ENCODE measurements around the gene EDDM13.

EDDM13 gene

GRCh38 chr19:56310462-56310861 is 37.9 kb downstream of the EDDM13 start:
- H3K27ac ChIP-seq (ENCODE audit: low read depth, low read length), result no peak overlapping the region
- H3K4me3 ChIP-seq (ENCODE audit: low read length), result no peak overlapping the region
- peaks cover 20% of the 10 kb centered on the region; the same call in 1 of the 2 replicates for H3K36me3 ChIP-seq (ENCODE audit: insufficient read depth, low read length)
- WGBS, result 97% methylated on average over 7 of the region's 8 CpGs
- H3K9ac ChIP-seq (ENCODE audit: low read depth, low read length), result no peak overlapping the region
- peaks cover 2% of the 10 kb centered on the region; the same call in 1 of the 2 replicates for H3K9me3 ChIP-seq (ENCODE audit: insufficient read depth, low read depth, low read length)
- peaks cover 4% of the 10 kb centered on the region; the same call in 1 of the 2 replicates for H3K4me1 ChIP-seq (ENCODE audit: insufficient read depth, low read length)
- H3K27me3 ChIP-seq (ENCODE audit: insufficient read depth, low read length), result no peaks in the 10 kb centered on the region

- Histone ChIP-seq H3K27me3 (ENCODE audit: insufficient read depth, low read length) (no peaks in the 10 kb centered on the region), H3K36me3 (ENCODE audit: insufficient read depth, low read length) (peaks cover 20% of the 10 kb centered on the region; the same call in 1 of the 2 replicates), H3K9me3 (ENCODE audit: insufficient read depth, low read depth, low read length) (peaks cover 2% of the 10 kb centered on the region; the same call in 1 of the 2 replicates), H3K27ac (ENCODE audit: low read depth, low read length) (no peak overlapping the region), H3K4me1 (ENCODE audit: insufficient read depth, low read length) (peaks cover 4% of the 10 kb centered on the region; the same call in 1 of the 2 replicates), H3K9ac (ENCODE audit: low read depth, low read length) (no peak overlapping the region), H3K4me3 (ENCODE audit: low read length) (no peak overlapping the region)
- whole genome bisulfite sequencing, result 94% methylated on average over 4 of the region's 4 CpGs
These were observed 39.8 kb downstream of the EDDM13 start for GRCh38 chr19:56312342-56312741.

GRCh38 chr19:56312787-56313657 is 40.5 kb downstream of the EDDM13 start:
- Histone ChIP-seq H3K9me3 (ENCODE audit: insufficient read depth, low read depth, low read length) (peaks cover 2% of the 10 kb centered on the region; the same call in 1 of the 2 replicates), H3K27me3 (ENCODE audit: insufficient read depth, low read length) (no peaks in the 10 kb centered on the region), H3K27ac (ENCODE audit: low read depth, low read length) (no peak overlapping the region), H3K9ac (ENCODE audit: low read depth, low read length) (no peak overlapping the region), H3K36me3 (ENCODE audit: insufficient read depth, low read length) (peaks cover 16% of the 10 kb centered on the region; the same call in 1 of the 2 replicates), H3K4me1 (ENCODE audit: insufficient read depth, low read length) (peaks cover 4% of the 10 kb centered on the region; the same call in 1 of the 2 replicates), H3K4me3 (ENCODE audit: low read length) (peak overlapping the region; percentile 81)
- WGBS, result 91% methylated on average over 10 of the region's 10 CpGs

- H3K27ac ChIP-seq (ENCODE audit: low read depth, low read length), result peak overlapping the region; percentile 89
- no peaks in the 10 kb centered on the region for H3K27me3 ChIP-seq (ENCODE audit: insufficient read depth, low read length)
- peaks cover 4% of the 10 kb centered on the region; the same call in 1 of the 2 replicates for H3K4me1 ChIP-seq (ENCODE audit: insufficient read depth, low read length)
- peaks cover 2% of the 10 kb centered on the region; the same call in 1 of the 2 replicates for H3K9me3 ChIP-seq (ENCODE audit: insufficient read depth, low read depth, low read length)
- H3K4me3 ChIP-seq (ENCODE audit: low read length), result peak overlapping the region; percentile 81
- WGBS, result 3% methylated on average over 9 of the region's 9 CpGs
- H3K36me3 ChIP-seq (ENCODE audit: insufficient read depth, low read length), result peaks cover 16% of the 10 kb centered on the region; the same call in 1 of the 2 replicates
- H3K9ac ChIP-seq (ENCODE audit: low read depth, low read length), result peak overlapping the region; percentile 91
These were observed 41.5 kb downstream of the EDDM13 start for GRCh38 chr19:56314018-56314380.

GRCh38 chr19:56314381-56315076 is 42.0 kb downstream of the EDDM13 start, which contains the start of gene ZSCAN5A:
ZSCAN5A (minus strand) TSS chr19:56314839; CDS start chr19:56225046, 89,793 bp downstream.
- peak within 1 kb of the TSS; percentile 89 for H3K27ac ChIP-seq (ENCODE audit: low read depth, low read length)
- H3K9me3 ChIP-seq (ENCODE audit: insufficient read depth, low read depth, low read length), result peaks cover 2% of the 10 kb centered on the region; the same call in 1 of the 2 replicates
- H3K9ac ChIP-seq (ENCODE audit: low read depth, low read length), result peak within 1 kb of the TSS; percentile 91
- H3K4me3 ChIP-seq (ENCODE audit: low read length), result peak within 1 kb of the TSS; percentile 81
- under 1% methylated on average over 47 of the region's 47 CpGs for WGBS
- no peaks in the 10 kb centered on the region for H3K27me3 ChIP-seq (ENCODE audit: insufficient read depth, low read length)
- peaks cover 4% of the 10 kb centered on the region; the same call in 1 of the 2 replicates for H3K4me1 ChIP-seq (ENCODE audit: insufficient read depth, low read length)
- peaks cover 16% of the 10 kb centered on the region; the same call in 1 of the 2 replicates for H3K36me3 ChIP-seq (ENCODE audit: insufficient read depth, low read length)

- 4% methylated on average over 37 of the region's 37 CpGs for WGBS
- peaks cover 4% of the 10 kb centered on the region; the same call in 1 of the 2 replicates for H3K4me1 ChIP-seq (ENCODE audit: insufficient read depth, low read length)
These were observed 42.7 kb downstream of the EDDM13 start for GRCh38 chr19:56315077-56315828.

GRCh38 chr19:56316728-56317127 is 44.2 kb downstream of the EDDM13 start:
- 87% methylated on average over 5 of the region's 5 CpGs for WGBS
- H3K27ac ChIP-seq (ENCODE audit: low read depth, low read length), result no peak overlapping the region
- H3K36me3 ChIP-seq (ENCODE audit: insufficient read depth, low read length), result peaks cover 11% of the 10 kb centered on the region; the same call in 1 of the 2 replicates
- no peak overlapping the region for H3K9ac ChIP-seq (ENCODE audit: low read depth, low read length)
- no peaks in the 10 kb centered on the region for H3K9me3 ChIP-seq (ENCODE audit: insufficient read depth, low read depth, low read length)
- peaks cover 6% of the 10 kb centered on the region; the same call in 1 of the 2 replicates for H3K27me3 ChIP-seq (ENCODE audit: insufficient read depth, low read length)
- no peak overlapping the region for H3K4me3 ChIP-seq (ENCODE audit: low read length)
- H3K4me1 ChIP-seq (ENCODE audit: insufficient read depth, low read length), result peaks cover 4% of the 10 kb centered on the region; the same call in 1 of the 2 replicates

More at GRCh38 chr19:56315077-56315828, 42.7 kb downstream of the EDDM13 start:
- Histone ChIP-seq H3K9me3 (ENCODE audit: insufficient read depth, low read depth, low read length) (no peaks in the 10 kb centered on the region), H3K4me3 (ENCODE audit: low read length) (peak overlapping the region; percentile 81), H3K36me3 (ENCODE audit: insufficient read depth, low read length) (peaks cover 16% of the 10 kb centered on the region; the same call in 1 of the 2 replicates), H3K27ac (ENCODE audit: low read depth, low read length) (peak overlapping the region; percentile 89), H3K27me3 (ENCODE audit: insufficient read depth, low read length) (no peaks in the 10 kb centered on the region), H3K9ac (ENCODE audit: low read depth, low read length) (peak overlapping the region; percentile 91)

- Histone ChIP-seq H3K36me3 (ENCODE audit: insufficient read depth, low read length) (peaks cover under 1% of the 10 kb centered on the region; the same call in 1 of the 2 replicates), H3K4me1 (ENCODE audit: insufficient read depth, low read length) (peaks cover 4% of the 10 kb centered on the region; the same call in 1 of the 2 replicates), H3K9me3 (ENCODE audit: insufficient read depth, low read depth, low read length) (no peaks in the 10 kb centered on the region), H3K4me3 (ENCODE audit: low read length) (no peak overlapping the region), H3K9ac (ENCODE audit: low read depth, low read length) (no peak overlapping the region), H3K27me3 (ENCODE audit: insufficient read depth, low read length) (peaks cover 6% of the 10 kb centered on the region; the same call in 1 of the 2 replicates), H3K27ac (ENCODE audit: low read depth, low read length) (no peak overlapping the region)
- WGBS, result 71% methylated on average over 2 of the region's 2 CpGs
These were observed 45.2 kb downstream of the EDDM13 start for GRCh38 chr19:56317749-56318148.

GRCh38 chr19:56319991-56320390 is 47.4 kb downstream of the EDDM13 start:
- Histone ChIP-seq H3K9me3 (ENCODE audit: insufficient read depth, low read depth, low read length) (0 out of 2 replicates have a peak, but pooled peaks cover 6% of the 10 kb centered on the region), H3K27me3 (ENCODE audit: insufficient read depth, low read length) (peaks cover 6% of the 10 kb centered on the region; the same call in 1 of the 2 replicates), H3K9ac (ENCODE audit: low read depth, low read length) (no peak overlapping the region), H3K4me1 (ENCODE audit: insufficient read depth, low read length) (no peaks in the 10 kb centered on the region; the same call in 1 of the 2 replicates), H3K36me3 (ENCODE audit: insufficient read depth, low read length) (no peaks in the 10 kb centered on the region), H3K4me3 (ENCODE audit: low read length) (no peak overlapping the region), H3K27ac (ENCODE audit: low read depth, low read length) (no peak overlapping the region)
- WGBS, result 85% methylated on average over 3 of the region's 3 CpGs

All from HUES64 (cell line).